ENCODE measurements around the gene DNPEP. TPM values are rescaled to one million over a fixed set of nuclear protein-coding genes. Genes with fewer than 3 reads are reported as not detected.

DNPEP gene
- total and polyA plus RNA-seq, 2 of the 8 experiments (the other 6 are each of a cell fraction or from before 2014, with no cell fraction given): 59.8 to 109 TPM

DNA sequence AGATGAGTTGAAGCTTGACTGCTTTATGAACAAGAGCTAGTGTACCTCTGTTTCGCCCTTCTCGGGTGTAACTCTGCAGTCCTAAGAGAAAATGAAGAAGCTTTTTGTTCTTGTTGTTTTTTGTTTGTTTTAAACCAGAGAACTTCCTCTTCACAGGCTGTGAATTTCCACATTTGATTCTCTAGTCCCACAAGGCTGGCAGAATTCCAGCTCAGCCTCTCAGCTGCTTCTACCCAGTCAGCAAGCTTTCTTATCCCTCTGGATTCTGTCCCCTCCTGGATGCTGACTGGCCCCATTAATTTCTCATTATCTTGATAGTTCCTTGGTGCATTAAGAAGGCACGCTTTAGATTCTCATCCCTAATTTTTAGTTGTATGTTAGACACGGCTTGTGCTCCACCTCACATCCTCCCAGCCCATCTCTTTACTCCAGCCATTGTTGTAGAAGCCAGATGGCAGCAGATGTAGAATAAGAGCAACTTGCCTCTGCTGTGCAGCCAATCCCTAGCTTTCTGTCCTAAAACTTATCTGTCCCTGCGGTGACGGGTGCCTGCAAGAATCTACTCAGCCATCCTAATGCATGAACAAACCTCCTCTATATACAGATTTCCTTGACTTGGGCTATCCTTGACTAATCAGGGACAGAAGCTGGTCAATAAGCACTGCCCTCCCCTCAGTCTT lies 42.8 kb downstream of the DNPEP start (continued):
- TF ChIP-seq, protein P1, sequence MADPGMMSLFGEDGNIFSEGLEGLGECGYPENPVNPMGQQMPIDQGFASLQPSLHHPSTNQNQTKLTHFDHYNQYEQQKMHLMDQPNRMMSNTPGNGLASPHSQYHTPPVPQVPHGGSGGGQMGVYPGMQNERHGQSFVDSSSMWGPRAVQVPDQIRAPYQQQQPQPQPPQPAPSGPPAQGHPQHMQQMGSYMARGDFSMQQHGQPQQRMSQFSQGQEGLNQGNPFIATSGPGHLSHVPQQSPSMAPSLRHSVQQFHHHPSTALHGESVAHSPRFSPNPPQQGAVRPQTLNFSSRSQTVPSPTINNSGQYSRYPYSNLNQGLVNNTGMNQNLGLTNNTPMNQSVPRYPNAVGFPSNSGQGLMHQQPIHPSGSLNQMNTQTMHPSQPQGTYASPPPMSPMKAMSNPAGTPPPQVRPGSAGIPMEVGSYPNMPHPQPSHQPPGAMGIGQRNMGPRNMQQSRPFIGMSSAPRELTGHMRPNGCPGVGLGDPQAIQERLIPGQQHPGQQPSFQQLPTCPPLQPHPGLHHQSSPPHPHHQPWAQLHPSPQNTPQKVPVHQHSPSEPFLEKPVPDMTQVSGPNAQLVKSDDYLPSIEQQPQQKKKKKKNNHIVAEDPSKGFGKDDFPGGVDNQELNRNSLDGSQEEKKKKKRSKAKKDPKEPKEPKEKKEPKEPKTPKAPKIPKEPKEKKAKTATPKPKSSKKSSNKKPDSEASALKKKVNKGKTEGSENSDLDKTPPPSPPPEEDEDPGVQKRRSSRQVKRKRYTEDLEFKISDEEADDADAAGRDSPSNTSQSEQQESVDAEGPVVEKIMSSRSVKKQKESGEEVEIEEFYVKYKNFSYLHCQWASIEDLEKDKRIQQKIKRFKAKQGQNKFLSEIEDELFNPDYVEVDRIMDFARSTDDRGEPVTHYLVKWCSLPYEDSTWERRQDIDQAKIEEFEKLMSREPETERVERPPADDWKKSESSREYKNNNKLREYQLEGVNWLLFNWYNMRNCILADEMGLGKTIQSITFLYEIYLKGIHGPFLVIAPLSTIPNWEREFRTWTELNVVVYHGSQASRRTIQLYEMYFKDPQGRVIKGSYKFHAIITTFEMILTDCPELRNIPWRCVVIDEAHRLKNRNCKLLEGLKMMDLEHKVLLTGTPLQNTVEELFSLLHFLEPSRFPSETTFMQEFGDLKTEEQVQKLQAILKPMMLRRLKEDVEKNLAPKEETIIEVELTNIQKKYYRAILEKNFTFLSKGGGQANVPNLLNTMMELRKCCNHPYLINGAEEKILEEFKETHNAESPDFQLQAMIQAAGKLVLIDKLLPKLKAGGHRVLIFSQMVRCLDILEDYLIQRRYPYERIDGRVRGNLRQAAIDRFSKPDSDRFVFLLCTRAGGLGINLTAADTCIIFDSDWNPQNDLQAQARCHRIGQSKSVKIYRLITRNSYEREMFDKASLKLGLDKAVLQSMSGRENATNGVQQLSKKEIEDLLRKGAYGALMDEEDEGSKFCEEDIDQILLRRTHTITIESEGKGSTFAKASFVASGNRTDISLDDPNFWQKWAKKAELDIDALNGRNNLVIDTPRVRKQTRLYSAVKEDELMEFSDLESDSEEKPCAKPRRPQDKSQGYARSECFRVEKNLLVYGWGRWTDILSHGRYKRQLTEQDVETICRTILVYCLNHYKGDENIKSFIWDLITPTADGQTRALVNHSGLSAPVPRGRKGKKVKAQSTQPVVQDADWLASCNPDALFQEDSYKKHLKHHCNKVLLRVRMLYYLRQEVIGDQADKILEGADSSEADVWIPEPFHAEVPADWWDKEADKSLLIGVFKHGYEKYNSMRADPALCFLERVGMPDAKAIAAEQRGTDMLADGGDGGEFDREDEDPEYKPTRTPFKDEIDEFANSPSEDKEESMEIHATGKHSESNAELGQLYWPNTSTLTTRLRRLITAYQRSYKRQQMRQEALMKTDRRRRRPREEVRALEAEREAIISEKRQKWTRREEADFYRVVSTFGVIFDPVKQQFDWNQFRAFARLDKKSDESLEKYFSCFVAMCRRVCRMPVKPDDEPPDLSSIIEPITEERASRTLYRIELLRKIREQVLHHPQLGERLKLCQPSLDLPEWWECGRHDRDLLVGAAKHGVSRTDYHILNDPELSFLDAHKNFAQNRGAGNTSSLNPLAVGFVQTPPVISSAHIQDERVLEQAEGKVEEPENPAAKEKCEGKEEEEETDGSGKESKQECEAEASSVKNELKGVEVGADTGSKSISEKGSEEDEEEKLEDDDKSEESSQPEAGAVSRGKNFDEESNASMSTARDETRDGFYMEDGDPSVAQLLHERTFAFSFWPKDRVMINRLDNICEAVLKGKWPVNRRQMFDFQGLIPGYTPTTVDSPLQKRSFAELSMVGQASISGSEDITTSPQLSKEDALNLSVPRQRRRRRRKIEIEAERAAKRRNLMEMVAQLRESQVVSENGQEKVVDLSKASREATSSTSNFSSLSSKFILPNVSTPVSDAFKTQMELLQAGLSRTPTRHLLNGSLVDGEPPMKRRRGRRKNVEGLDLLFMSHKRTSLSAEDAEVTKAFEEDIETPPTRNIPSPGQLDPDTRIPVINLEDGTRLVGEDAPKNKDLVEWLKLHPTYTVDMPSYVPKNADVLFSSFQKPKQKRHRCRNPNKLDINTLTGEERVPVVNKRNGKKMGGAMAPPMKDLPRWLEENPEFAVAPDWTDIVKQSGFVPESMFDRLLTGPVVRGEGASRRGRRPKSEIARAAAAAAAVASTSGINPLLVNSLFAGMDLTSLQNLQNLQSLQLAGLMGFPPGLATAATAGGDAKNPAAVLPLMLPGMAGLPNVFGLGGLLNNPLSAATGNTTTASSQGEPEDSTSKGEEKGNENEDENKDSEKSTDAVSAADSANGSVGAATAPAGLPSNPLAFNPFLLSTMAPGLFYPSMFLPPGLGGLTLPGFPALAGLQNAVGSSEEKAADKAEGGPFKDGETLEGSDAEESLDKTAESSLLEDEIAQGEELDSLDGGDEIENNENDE (IDR thresholded peaks at IDR 0.05; ENCODE audit: insufficient replicate concordance, low read length): no peak
- TF ChIP-seq HDAC2 (IDR thresholded peaks at IDR 0.05; ENCODE audit: borderline replicate concordance in 1 of 2, low read depth in 2 of 2, low read length in 2 of 2) (no peak), SIN3A (conservative IDR thresholded peaks at IDR 0.05 in 1 of 2, IDR thresholded peaks at IDR 0.05 in 1 of 2; ENCODE audit: low read depth in 1 of 2, low read length in 2 of 2) (no peak), CBX8 (IDR thresholded peaks at IDR 0.05; ENCODE audit: borderline replicate concordance, low read depth, low read length) (no peak), JUN (IDR thresholded peaks at IDR 0.05; ENCODE audit: low read depth, low read length) (no peak), SIRT6 (IDR thresholded peaks at IDR 0.05; ENCODE audit: low read length) (no peak), POLR2A (IDR thresholded peaks at IDR 0.05; ENCODE audit: control extremely low read depth in 1 of 2, low read depth in 2 of 2, low read length in 2 of 2) (no peak), BCL11A (IDR thresholded peaks at IDR 0.05; ENCODE audit: low read depth in 2 of 2, low read length in 2 of 2) (no peak), CREB1 (IDR thresholded peaks at IDR 0.05) (no peak), CHD1 (IDR thresholded peaks at IDR 0.05; ENCODE audit: low read depth, low read length) (no peak), SAP30 (IDR thresholded peaks at IDR 0.05; ENCODE audit: insufficient read depth, insufficient replicate concordance, low read length) (no peak)

All from H1 (cell line).